Measurements from ENCODE around the gene UBAC1.

GRCh38 chr9:135988493-135988892 lies 27.3 kb upstream of the UBAC1 start:
- TF ChIP-seq CTCF (IDR thresholded peaks at IDR 0.05; ENCODE audit: low read depth, low read length) (no peak), POLR2A (IDR thresholded peaks at IDR 0.05; ENCODE audit: extremely low read depth, insufficient read length) (no peak)
